NT2/D1 (cell line): ENCODE measurements around the gene ADAM33.

Source experiments
- DNase-seq: peaks from one replicate; pipeline ENCODE4 v3.0.0-alpha.2; 2011; ENCODE audit warnings: low read depth, low spot score
- H3K27me3 ChIP-seq: 2 replicates; pipeline ENCODE4 v1.6.0; 2011; ENCODE audit warnings: mild to moderate bottlenecking; ENCODE audit not compliant: insufficient read length, insufficient read depth
- H3K36me3 ChIP-seq: 2 replicates; pipeline ENCODE4 v1.6.1; 2011; ENCODE audit warnings: mild to moderate bottlenecking, low read length, mixed read lengths; ENCODE audit not compliant: insufficient read depth, insufficient read length
- H3K4me1 ChIP-seq: 2 replicates; pipeline ENCODE4 v1.5.1; 2011; ENCODE audit not compliant: insufficient read depth, insufficient read length
- H3K4me3 ChIP-seq: 2 replicates; pipeline ENCODE4 v1.5.1; 2011; ENCODE audit warnings: low read depth; ENCODE audit not compliant: insufficient read length
- H3K9ac ChIP-seq: 2 replicates; pipeline ENCODE4 v1.6.0; 2011; ENCODE audit warnings: low read depth; ENCODE audit not compliant: insufficient read length
- H3K9me3 ChIP-seq: 2 replicates; pipeline ENCODE4 v1.5.1; 2011; ENCODE audit warnings: mild to moderate bottlenecking, low read length; ENCODE audit not compliant: insufficient read depth
- SUZ12 ChIP-seq: IDR thresholded peaks from 2 replicates; pipeline ENCODE4 v1.6.1; 2011; ENCODE audit not compliant: insufficient read length, insufficient read depth; ENCODE audit errors: extremely low read depth
- YY1 ChIP-seq: IDR thresholded peaks from 2 replicates; pipeline ENCODE4 v1.6.1; 2011; ENCODE audit not compliant: insufficient read length, insufficient read depth
- ZNF274 ChIP-seq: IDR thresholded peaks from 2 replicates; pipeline ENCODE4 v1.6.1; 2011; ENCODE audit warnings: mild to moderate bottlenecking, low read depth, low read length

The ADAM33 gene

DNA sequence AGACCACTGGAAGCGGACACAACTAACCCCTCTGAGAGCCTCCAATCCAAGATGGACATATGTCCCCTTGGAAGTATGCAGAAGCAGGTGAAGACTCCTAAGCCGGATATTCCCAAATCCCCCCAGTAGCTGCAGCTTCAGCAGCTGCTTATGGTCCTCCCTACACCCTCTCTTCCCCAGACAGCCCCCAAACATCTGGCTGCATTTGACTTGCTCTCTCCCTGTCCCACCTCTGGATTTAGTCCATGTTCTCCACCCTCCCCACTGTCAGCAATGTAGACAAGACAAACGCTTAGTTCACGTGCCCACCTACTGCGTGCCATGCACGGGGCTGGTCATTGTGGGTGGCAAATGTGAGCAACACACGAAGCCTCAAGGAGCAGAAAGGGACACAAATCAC is 4.6 kb upstream of the ADAM33 start:
- Histone ChIP-seq H3K9ac (no peak overlapping the region), H3K4me1 (peaks cover 1% of the 10 kb centered on the region), H3K36me3 (no peaks in the 10 kb centered on the region), H3K4me3 (no peak overlapping the region), H3K9me3 (no peaks in the 10 kb centered on the region), H3K27me3 (no peaks in the 10 kb centered on the region)
- no peak for DNase-seq
- TF ChIP-seq YY1 (no peak), SUZ12 (no peak), ZNF274 (no peak)

DNA sequence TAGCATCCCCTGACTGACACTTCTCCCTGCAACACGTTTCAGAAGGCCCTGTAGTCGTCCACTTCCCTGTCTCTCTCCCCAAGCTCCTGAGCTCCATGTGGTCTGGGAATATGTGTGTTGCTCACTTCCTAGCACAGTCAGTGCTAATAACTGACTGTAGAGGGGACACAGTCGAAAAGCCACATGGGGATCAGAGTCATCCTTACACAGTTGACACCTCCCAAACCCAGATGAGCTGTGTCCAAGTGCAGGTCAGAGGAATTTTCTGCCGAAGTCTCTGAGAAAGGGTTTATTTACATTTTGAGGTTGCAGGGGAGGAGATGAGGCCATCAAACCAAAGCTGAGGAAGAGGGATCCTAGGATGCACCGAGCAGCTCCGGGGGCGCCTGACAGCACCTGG is 3.5 kb upstream of the ADAM33 start:
- Histone ChIP-seq H3K4me3 (no peak overlapping the region), H3K9me3 (no peaks in the 10 kb centered on the region), H3K9ac (no peak overlapping the region), H3K4me1 (peaks cover 7% of the 10 kb centered on the region), H3K27me3 (no peaks in the 10 kb centered on the region), H3K36me3 (no peaks in the 10 kb centered on the region)
- no peak for DNase-seq
- no peak for TF ChIP-seq ZNF274
- TF ChIP-seq SUZ12: no peak
- no peak for TF ChIP-seq YY1

DNA sequence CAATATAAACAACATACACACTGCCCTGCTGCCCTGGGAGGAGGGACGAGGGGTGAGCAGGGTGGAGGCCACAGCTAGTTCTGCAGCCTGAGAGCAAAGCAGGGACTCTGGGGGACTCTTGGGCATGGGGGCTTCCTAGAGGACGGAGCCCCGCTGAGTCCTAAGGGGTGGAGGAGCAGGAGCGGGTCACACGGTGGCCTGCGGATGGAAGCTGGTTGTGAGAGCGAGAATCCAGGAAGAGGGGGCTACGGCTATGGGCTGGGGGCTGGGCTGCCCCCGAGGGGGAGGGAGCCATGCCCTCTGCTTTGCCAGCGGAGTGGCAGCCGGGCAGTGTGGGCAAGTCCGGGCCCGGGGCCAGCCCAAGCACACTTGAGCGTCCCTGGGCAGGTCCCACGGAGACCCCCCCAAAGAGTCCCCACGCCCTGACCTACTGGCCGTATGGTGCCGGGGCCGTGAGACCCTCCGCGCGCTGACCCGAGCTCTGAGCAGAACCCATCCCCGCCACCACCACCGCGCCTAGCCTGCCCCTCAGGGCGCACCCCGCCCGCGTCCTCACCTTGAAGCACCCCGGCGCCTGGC is 369 bp downstream of the ADAM33 start:
- peak overlapping the region; percentile 60 for H3K4me3 ChIP-seq

DNA sequence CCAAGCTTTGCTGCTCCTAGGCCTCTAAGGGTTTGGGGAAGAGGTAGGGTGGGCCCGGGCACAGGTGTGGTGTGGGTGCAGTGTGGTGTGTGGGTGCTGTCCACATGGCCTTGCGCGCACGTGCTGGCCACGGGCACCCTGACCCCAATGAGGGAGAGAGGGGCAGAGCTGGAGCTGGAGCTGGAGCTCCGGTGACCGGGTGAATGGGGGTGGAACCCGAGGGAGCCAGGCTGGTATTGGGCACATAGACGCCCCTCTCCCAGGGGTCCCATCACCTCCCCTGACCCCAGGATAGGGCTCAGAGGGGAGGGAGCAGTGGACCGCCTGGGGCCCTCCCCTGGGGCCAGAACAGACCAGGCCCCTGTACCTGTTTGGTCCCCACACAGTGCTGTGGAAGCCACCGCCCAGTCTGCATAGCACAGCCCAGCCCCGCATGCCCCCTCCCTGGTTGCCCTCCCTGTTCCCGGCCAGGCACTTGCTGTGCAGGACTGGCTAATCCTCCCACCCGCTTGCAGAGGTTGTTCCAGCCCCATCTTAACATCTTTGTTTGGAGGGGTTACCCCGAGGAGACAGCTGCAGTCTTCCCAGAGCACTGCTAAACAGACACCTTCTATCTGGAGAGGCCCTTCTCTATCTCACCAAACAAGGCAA is 984 bp downstream of the ADAM33 start:
- Histone ChIP-seq H3K4me1 (peaks cover 24% of the 10 kb centered on the region), H3K9ac (peak overlapping the region; percentile 77), H3K27me3 (no peaks in the 10 kb centered on the region), H3K36me3 (peaks cover 13% of the 10 kb centered on the region), H3K4me3 (peak overlapping the region; percentile 60), H3K9me3 (no peaks in the 10 kb centered on the region)
- no peak for TF ChIP-seq ZNF274
- TF ChIP-seq SUZ12: no peak
- TF ChIP-seq YY1: no peak
- no peak for DNase-seq

More for the DNA sequence above, 369 bp downstream of the ADAM33 start:
- H3K36me3 ChIP-seq: peaks cover 13% of the 10 kb centered on the region
- TF ChIP-seq YY1 (no peak), ZNF274 (no peak), SUZ12 (no peak)
- peak overlapping the region; percentile 77 for H3K9ac ChIP-seq
- H3K27me3 ChIP-seq: no peaks in the 10 kb centered on the region
- H3K9me3 ChIP-seq: no peaks in the 10 kb centered on the region
- H3K4me1 ChIP-seq: peaks cover 24% of the 10 kb centered on the region
- no peak for DNase-seq

DNA sequence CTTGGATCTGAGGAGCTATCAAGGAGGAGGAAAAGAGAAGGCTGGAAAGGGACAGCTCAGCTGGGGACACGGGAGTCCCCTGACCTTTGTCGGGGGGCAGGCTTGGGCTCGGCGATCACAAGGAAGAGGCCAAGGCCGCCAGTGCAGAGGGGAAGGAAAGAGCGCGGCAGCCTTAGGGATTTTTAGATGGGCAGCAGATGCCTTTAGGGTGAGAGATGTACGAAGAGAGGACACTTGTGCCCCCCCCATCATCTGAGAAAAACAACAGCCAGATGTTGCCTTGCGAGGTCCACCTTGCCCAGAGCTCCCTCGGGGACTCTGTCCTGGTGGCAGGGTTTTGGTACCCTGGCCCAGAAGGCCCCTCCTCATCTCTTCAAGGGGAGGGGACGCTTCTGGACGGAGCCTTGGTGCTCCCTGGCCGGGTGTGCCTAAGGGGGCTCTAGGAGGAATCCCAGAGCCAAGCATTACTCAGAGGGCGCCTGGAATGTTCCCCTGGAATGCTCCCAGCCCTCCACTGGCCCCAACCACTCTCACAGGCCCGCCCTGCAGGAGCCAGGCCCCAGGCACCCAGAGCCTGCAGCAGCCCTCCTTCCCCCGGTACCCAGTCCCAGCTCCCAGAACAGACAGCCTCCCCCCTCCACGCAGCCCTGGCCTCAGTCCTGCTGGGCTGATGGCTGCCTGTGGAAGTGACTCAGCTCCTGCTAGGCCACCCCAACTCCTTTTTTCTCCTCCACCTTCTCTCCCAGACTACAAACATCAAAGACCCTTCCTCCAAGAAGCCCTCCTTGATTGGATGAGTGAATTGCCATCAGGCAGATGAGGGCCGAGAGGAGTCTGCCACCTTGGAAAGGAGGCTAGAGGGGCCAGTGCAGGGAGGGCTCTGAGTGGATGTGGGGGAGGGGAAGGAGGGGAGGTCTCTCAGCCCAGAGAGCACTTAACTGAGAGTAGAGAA is 1.8 kb downstream of the ADAM33 start:
- peak overlapping the region; percentile 77 for H3K9ac ChIP-seq
- DNase-seq: no peak
- H3K27me3 ChIP-seq: no peaks in the 10 kb centered on the region
- no peaks in the 10 kb centered on the region for H3K9me3 ChIP-seq
- TF ChIP-seq YY1 (no peak), SUZ12 (no peak), ZNF274 (no peak)
- peaks cover 16% of the 10 kb centered on the region for H3K36me3 ChIP-seq
- H3K4me3 ChIP-seq: no peak overlapping the region
- H3K4me1 ChIP-seq: peaks cover 24% of the 10 kb centered on the region

DNA sequence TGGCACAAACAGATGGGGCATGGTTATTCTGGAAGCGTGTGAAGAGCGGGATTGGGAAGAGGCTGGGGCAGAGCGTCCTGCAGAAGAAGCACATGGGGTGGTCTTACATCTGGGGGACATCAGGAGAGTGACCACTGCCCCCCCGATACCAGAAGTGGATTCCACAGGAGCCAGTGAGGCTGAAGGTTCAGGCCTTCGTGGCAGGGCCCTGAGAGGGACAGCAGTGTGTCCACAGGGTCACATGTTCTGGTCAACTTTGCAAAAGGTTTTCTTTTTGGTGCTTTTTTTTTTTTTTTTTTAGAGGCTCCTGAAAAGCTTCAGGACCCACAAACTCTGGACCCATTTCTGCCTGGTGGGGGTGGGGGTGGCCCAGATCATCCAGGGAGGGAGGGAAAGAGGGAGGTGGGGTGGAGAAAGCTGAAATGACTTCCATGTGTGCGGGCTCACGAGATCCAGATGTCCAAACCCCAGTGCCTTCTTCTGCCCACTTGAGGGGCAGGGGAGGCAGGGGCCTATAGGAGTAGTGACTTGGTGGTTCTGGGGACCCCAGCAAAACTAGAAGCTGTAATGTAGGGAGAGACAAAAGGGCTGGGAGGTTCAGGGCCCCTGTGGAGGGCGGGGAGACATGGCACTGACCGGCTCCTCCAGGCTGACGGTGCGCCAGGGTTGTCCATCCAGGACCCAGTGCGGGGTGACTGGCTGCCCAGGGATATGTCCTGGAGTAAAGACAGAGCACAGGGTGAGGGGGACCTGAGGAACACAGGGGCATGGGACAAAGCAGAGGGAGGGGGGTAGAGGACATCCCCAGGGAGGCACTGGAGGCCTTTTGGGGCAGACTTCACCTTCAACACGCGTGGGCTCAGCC is 2.7 kb downstream of the ADAM33 start:
- Histone ChIP-seq H3K4me3 (no peak overlapping the region), H3K36me3 (peaks cover 21% of the 10 kb centered on the region), H3K4me1 (peaks cover 27% of the 10 kb centered on the region), H3K27me3 (no peaks in the 10 kb centered on the region), H3K9me3 (no peaks in the 10 kb centered on the region), H3K9ac (no peak overlapping the region)
- no peak for DNase-seq
- no peak for TF ChIP-seq ZNF274
- no peak for TF ChIP-seq YY1
- no peak for TF ChIP-seq SUZ12
